Loucy (cell line): ENCODE data around the gene FAM222A.

Experiments used
- H2AFZ ChIP-seq: fragments of 200-600 bp; sonication (generic); 2 replicates; pipeline ENCODE4 v1.6.0; 2016; ENCODE audit warnings: antibody characterized with exemption, mild to moderate bottlenecking, low read length, moderate library complexity
- H3F3A ChIP-seq: fragments of 200-600 bp; 2 replicates; pipeline ENCODE4 v1.6.0; 2016; ENCODE audit warnings: antibody characterized with exemption, low read depth, mild to moderate bottlenecking
- H3K27me3 ChIP-seq: fragments of 200-600 bp; sonication (generic); 2 replicates; pipeline ENCODE4 v1.6.1; 2014; ENCODE audit warnings: low read length, mild to moderate bottlenecking; ENCODE audit not compliant: insufficient read depth, poor library complexity, severe bottlenecking
- H3K36me3 ChIP-seq: fragments of 200-600 bp; sonication (generic); 2 replicates; pipeline ENCODE4 v1.6.1; 2016; ENCODE audit warnings: low read length; ENCODE audit not compliant: insufficient read depth
- H3K4me1 ChIP-seq: fragments of 200-600 bp; sonication (generic); 2 replicates; pipeline ENCODE4 v1.5.1; 2014; ENCODE audit warnings: low read length, mild to moderate bottlenecking; ENCODE audit not compliant: insufficient read depth, poor library complexity, severe bottlenecking
- H3K4me2 ChIP-seq: fragments of 200-600 bp; sonication (generic); 2 replicates; pipeline ENCODE4 v1.6.0; 2014; ENCODE audit warnings: antibody characterized with exemption, low read length, low read depth, mild to moderate bottlenecking; ENCODE audit not compliant: poor library complexity, severe bottlenecking
- H3K4me3 ChIP-seq: fragments of 200-600 bp; sonication (generic); 2 replicates; pipeline ENCODE4 v1.5.1; 2014; ENCODE audit warnings: low read length, mild to moderate bottlenecking, mixed read lengths; ENCODE audit not compliant: poor library complexity, severe bottlenecking
- H3K79me2 ChIP-seq: fragments of 200-600 bp; sonication (generic); 2 replicates; pipeline ENCODE4 v1.6.1; 2014; ENCODE audit warnings: low read length; ENCODE audit not compliant: insufficient read depth
- H3K9ac ChIP-seq: fragments of 200-600 bp; sonication (generic); 2 replicates; pipeline ENCODE4 v1.6.0; 2014; ENCODE audit warnings: mild to moderate bottlenecking, low read depth, low read length, moderate library complexity; ENCODE audit not compliant: poor library complexity, severe bottlenecking
- H3K9me2 ChIP-seq: fragments of 200-600 bp; sonication (generic); replicated peaks from 2 replicates; pipeline ENCODE4 v1.6.1; 2016; ENCODE audit warnings: low read depth, low read length, mixed read lengths
- H3K9me3 ChIP-seq: fragments of 200-600 bp; sonication (generic); 2 replicates; pipeline ENCODE4 v1.6.1; 2014; ENCODE audit warnings: mild to moderate bottlenecking, antibody characterized with exemption, low read length, low read depth; ENCODE audit not compliant: insufficient read depth
- H4K20me1 ChIP-seq: fragments of 200-600 bp; sonication (generic); 2 replicates; pipeline ENCODE4 v1.6.0; 2014; ENCODE audit warnings: antibody characterized with exemption, low read length, mild to moderate bottlenecking; ENCODE audit not compliant: insufficient read depth, poor library complexity, severe bottlenecking
- CTCF ChIP-seq: fragments of 200-600 bp; sonication (generic); conservative IDR thresholded peaks from 2 replicates; pipeline ENCODE4 v1.5.1; 2014; ENCODE audit warnings: mild to moderate bottlenecking, antibody characterized with exemption, low read length
- EZH2phosphoT487 ChIP-seq: fragments of 200-600 bp; IDR thresholded peaks from 2 replicates; pipeline ENCODE4 v1.6.1; 2018; ENCODE audit warnings: antibody characterized with exemption, mild to moderate bottlenecking, moderate library complexity, borderline replicate concordance

The FAM222A gene

GRCh38 chr12:109781668-109782325, 68.2 kb downstream of the FAM222A start:
- Histone ChIP-seq H3K4me1 (peaks cover 7% of the 10 kb centered on the region), H3K4me2 (no peak overlapping the region), H3K79me2 (no peaks in the 10 kb centered on the region), H3F3A (no peaks in the 10 kb centered on the region), H3K4me3 (no peak overlapping the region), H3K27me3 (no peaks in the 10 kb centered on the region), H2AFZ (no peak overlapping the region), H4K20me1 (no peaks in the 10 kb centered on the region), H3K9me3 (no peaks in the 10 kb centered on the region), H3K36me3 (no peaks in the 10 kb centered on the region), H3K9me2 (no peaks in the 10 kb centered on the region), H3K9ac (no peak overlapping the region)
- TF ChIP-seq CTCF = no peak
- TF ChIP-seq EZH2phosphoT487 = no peak

DNA sequence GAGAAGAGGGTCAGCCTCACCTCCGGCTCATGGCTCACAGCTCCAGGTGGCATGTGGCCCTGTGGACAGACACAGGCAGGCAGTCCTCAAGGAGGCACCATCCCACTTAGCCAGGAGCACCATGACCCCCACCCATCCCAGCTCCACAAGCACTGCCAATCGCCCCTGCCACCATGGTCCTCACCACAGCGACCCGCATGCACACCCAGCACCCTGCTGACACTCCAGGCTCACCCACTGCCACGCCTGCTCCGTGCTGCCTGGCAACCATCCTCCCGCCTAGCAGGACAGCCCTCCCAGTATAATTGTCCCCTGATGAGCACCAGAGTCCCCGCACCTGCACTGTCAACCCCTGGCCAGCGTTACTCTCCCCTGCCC, 68.7 kb downstream of the FAM222A start:
- Histone ChIP-seq H3K4me1 (peaks cover 2% of the 10 kb centered on the region), H3F3A (no peaks in the 10 kb centered on the region), H3K9ac (no peak overlapping the region), H3K4me3 (no peak overlapping the region), H3K27me3 (no peaks in the 10 kb centered on the region), H3K9me2 (no peaks in the 10 kb centered on the region), H4K20me1 (no peaks in the 10 kb centered on the region), H3K9me3 (no peaks in the 10 kb centered on the region), H3K4me2 (no peak overlapping the region), H3K79me2 (no peaks in the 10 kb centered on the region), H3K36me3 (no peaks in the 10 kb centered on the region), H2AFZ (no peak overlapping the region)
- TF ChIP-seq EZH2phosphoT487 = no peak
- TF ChIP-seq CTCF = no peak

- no peak overlapping the region for H3K4me3 ChIP-seq
- no peaks in the 10 kb centered on the region for H3K27me3 ChIP-seq
- no peaks in the 10 kb centered on the region for H3K9me2 ChIP-seq
- no peaks in the 10 kb centered on the region for H3K36me3 ChIP-seq
- TF ChIP-seq CTCF (no peak), EZH2phosphoT487 (no peak)
- no peak overlapping the region for H2AFZ ChIP-seq
- H3K9me3 ChIP-seq = no peaks in the 10 kb centered on the region
- no peak overlapping the region for H3K4me2 ChIP-seq
- H4K20me1 ChIP-seq = no peaks in the 10 kb centered on the region
- no peak overlapping the region for H3K9ac ChIP-seq
- H3F3A ChIP-seq = no peaks in the 10 kb centered on the region
- H3K4me1 ChIP-seq = no peaks in the 10 kb centered on the region
- H3K79me2 ChIP-seq = no peaks in the 10 kb centered on the region
These were observed 69.7 kb downstream of the FAM222A start for GRCh38 chr12:109783135-109783964.
